ENCODE data around the gene B3GNT3. TPM values are rescaled to one million over a fixed set of nuclear protein-coding genes. Genes with fewer than 3 reads are reported as not detected.
A peak's percentile ranks its signal among the peaks of the same experiment; 100 is the strongest.

B3GNT3 gene
- total and polyA plus RNA-seq, 9 of the 15 experiments (the other 6 are each of a cell fraction or from before 2014, with no cell fraction given), result 0.06 to 0.11 (median 0.07) TPM; not detected in 6

GRCh38 chr19:17749912-17750317 lies 45.0 kb upstream of the B3GNT3 start:
- WGBS (ENCODE audit: insufficient coverage, low coverage, missing lambda C conversion rate), result 13% methylated on average over 7 of the region's 8 CpGs
- Histone ChIP-seq H4K20me1 (replicated peaks; ENCODE audit: control insufficient read depth, insufficient read depth, low read length) (no peaks in the 10 kb centered on the region; the same call in 1 of the 2 replicates), H3K4me3 (no peak overlapping the region), H3K4me2 (ENCODE audit: insufficient read depth, low read length) (peak overlapping the region; percentile 71), H3K9me1 (ENCODE audit: control insufficient read depth, insufficient read depth, low read length) (no peaks in the 10 kb centered on the region), H3K27me3 (ENCODE audit: control insufficient read depth in 2 of 2, insufficient read depth in 2 of 2, low read length in 2 of 2) (no peaks in the 10 kb centered on the region), H3K4me1 (replicated peaks in 1 of 2; ENCODE audit: control insufficient read depth in 2 of 2, insufficient read depth in 2 of 2, low read length in 2 of 2) (peaks cover 15 to 48% of the 10 kb centered on the region in 2 experiments), H3K36me3 (ENCODE audit: control insufficient read depth, insufficient read depth, low read length) (peaks cover 17% of the 10 kb centered on the region; the same call in 2 of the 3 replicates), H2AFZ (ENCODE audit: low read depth, low read length) (peak overlapping the region; percentile 41), H3K9me3 (replicated peaks; ENCODE audit: control insufficient read depth, insufficient read depth, low read depth, low read length) (no peaks in the 10 kb centered on the region), H3K9ac (ENCODE audit: insufficient read depth in 1 of 2, low read depth in 2 of 2, low read length in 2 of 2) (peak overlapping the region; percentile 32 to 75), H3K27ac (ENCODE audit: extremely low read depth, low read depth, low read length) (peak overlapping the region; percentile 58), H3K79me2 (ENCODE audit: control insufficient read depth, insufficient read depth, low read length) (peaks cover 48% of the 10 kb centered on the region)
- BruUV-seq (replicated peaks), result no TSS peak
- ATAC-seq, result peak; percentile 13
- ChIA-PET CTCF (ENCODE audit: low intra/inter-chr PET ratio) (interaction anchor here (0.7 kb wide), 1 partner anchor 364 kb away, joined by 3 read pairs; no protein-coding TSS in a partner anchor), POLR2A (interaction anchor here (0.6 to 4.6 kb wide), 7 partner anchors 8 to 57 kb away, joined by 3 to 29 read pairs (median 4); no protein-coding TSS in a partner anchor)
- DNase-seq (ENCODE audit: extremely low read depth in 1 of 4, low spot score in 3 of 4), result peak in 2 of 4 experiments; percentile 45 to 72
- in situ Hi-C loops (cut with MboI) (no loop called here), intact Hi-C loops (cut with micrococcal nuclease) (no loop called here)
- peak; percentile 82 for FAIRE-seq
- TF ChIP-seq UBTF (IDR thresholded peaks at IDR 0.05; ENCODE audit: borderline replicate concordance in 1 of 2, low read depth in 2 of 2, low read length in 2 of 2) (no peak), ZNF668 (CRISPR knock-in tag; IDR thresholded peaks at IDR 0.05) (no peak), ZNF507 (tag; conservative IDR thresholded peaks at IDR 0.05) (no peak), ZBTB11 (CRISPR knock-in tag; IDR thresholded peaks at IDR 0.05) (no peak), PPARD (CRISPR knock-in tag; IDR thresholded peaks at IDR 0.05) (no peak), CLOCK (CRISPR knock-in tag; IDR thresholded peaks at IDR 0.05; ENCODE audit: borderline replicate concordance) (no peak), RCOR1 (IDR thresholded peaks at IDR 0.05; ENCODE audit: borderline replicate concordance in 1 of 2, low read depth in 2 of 2, low read length in 2 of 2) (peak in 1 of 2 experiments; percentile 78; a peak in 2 of 4 replicates), TRIM28 (IDR thresholded peaks at IDR 0.05) (no peak), EP300 (IDR thresholded peaks at IDR 0.05; ENCODE audit: low read length) (no peak), CTBP1 (IDR thresholded peaks at IDR 0.05; ENCODE audit: borderline replicate concordance) (peak; percentile 55; the same call in 1 of the 2 replicates), PTBP1 (IDR thresholded peaks at IDR 0.05; ENCODE audit: low read depth, low read length) (no peak), BRCA1 (IDR thresholded peaks at IDR 0.05) (no peak), BRCA1 (CRISPR knock-in tag; IDR thresholded peaks at IDR 0.05) (no peak)

Measured in K562 (cell line).